MG63 (cell line): ENCODE measurements around the gene RXYLT1. TPM values are rescaled to one million over a fixed set of nuclear protein-coding genes. Genes with fewer than 3 reads are reported as not detected.

Experiments used
- DNase-seq: peaks from one replicate; pipeline ENCODE4 v3.0.0-alpha.2; 2020
- H3K27me3 ChIP-seq: fragments of 250-450 bp; sonication (Bioruptor Pico); 2 replicates; pipeline ENCODE4 v1.5.1; 2020; ENCODE audit warnings: mild to moderate bottlenecking, moderate library complexity
- H3K36me3 ChIP-seq: fragments of 250-450 bp; sonication (Bioruptor Pico); 2 replicates; pipeline ENCODE4 v1.5.1; 2020; ENCODE audit warnings: mild to moderate bottlenecking, moderate library complexity
- H3K4me3 ChIP-seq: fragments of 250-450 bp; sonication (Bioruptor Pico); 2 replicates; pipeline ENCODE4 v1.5.1; 2020; ENCODE audit warnings: mild to moderate bottlenecking, moderate library complexity
- H3K9me3 ChIP-seq: fragments of 250-450 bp; sonication (Bioruptor Pico); 2 replicates; pipeline ENCODE4 v1.5.1; 2020; ENCODE audit warnings: mild to moderate bottlenecking, moderate library complexity
- total RNA-seq: library from RNA; depleted of rRNA; stranded (reverse); fragments of >200 nt; shearing (Covaris generic); gene quantifications from 2 replicates; pipeline ENCODE4 v1.2.3, GENCODE V29; 2014; ENCODE audit warnings: low replicate concordance

Gene RXYLT1
- total RNA-seq, 1 experiment from 2014 or later, result 25.5 TPM

DNA sequence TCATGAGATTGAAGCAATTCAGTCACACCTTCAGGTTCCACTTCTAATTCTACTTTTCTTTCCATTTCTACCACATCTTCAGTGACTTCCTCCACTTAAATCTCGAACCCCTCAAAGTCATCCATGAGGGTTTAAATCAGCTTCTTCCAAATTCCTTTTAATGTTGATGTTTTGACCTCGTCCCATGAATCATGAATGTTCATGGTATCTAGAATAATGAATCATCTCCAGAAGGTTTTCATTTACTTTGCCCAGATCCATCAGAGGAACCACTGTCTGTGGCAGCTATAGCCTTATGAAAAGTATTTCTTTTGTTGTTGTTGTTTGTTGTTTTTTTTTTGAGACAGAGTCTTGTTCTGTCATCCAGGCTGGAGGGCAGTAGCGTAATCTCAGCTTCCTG is 7.6 kb downstream of the RXYLT1 start:
- H3K4me3 ChIP-seq, result no peak overlapping the region
- no peaks in the 10 kb centered on the region for H3K27me3 ChIP-seq
- peaks cover 38% of the 10 kb centered on the region for H3K36me3 ChIP-seq
- no peaks in the 10 kb centered on the region for H3K9me3 ChIP-seq
- no peak for DNase-seq

DNA sequence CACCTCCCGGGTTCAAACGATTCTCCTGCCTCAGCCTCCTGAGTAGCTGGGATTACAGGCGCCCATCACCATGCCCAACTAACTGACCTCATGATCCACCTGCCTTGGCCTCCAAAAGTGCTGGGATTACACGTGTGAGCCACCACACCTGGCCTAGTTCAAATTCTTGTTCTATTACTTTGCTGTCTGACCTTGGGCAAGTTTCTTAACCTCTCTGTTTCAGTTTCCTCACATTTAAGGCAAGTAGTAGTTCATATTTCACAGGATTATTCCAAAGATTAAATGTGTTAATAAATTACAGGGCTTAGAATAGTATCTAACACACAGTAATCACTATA is 10.9 kb downstream of the RXYLT1 start:
- peaks cover 25% of the 10 kb centered on the region for H3K36me3 ChIP-seq
- H3K4me3 ChIP-seq, result no peak overlapping the region
- H3K9me3 ChIP-seq, result no peaks in the 10 kb centered on the region
- DNase-seq, result no peak
- H3K27me3 ChIP-seq, result no peaks in the 10 kb centered on the region

DNA sequence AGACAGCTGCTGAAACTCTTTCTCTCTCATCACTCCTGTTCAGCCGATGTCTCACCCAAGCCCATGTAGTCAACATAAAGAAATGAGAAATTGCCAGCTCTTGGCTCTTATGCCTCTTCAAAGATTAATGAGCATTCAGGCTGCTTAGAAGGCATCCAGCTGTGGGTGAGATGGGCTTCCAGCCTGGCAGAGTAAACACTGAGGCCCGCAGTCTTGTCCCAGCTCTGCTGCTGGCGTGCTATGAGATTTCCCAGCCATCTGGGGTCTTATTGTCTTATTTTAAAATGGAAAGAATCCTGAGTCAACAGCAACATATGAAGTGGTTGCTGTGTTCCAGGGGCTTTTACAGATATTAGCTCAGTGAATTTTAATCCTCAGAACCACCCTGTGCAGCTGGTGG is 12.6 kb downstream of the RXYLT1 start:
- Histone ChIP-seq H3K4me3 (no peak overlapping the region), H3K9me3 (no peaks in the 10 kb centered on the region), H3K36me3 (peaks cover 16% of the 10 kb centered on the region), H3K27me3 (no peaks in the 10 kb centered on the region)
- no peak for DNase-seq

DNA sequence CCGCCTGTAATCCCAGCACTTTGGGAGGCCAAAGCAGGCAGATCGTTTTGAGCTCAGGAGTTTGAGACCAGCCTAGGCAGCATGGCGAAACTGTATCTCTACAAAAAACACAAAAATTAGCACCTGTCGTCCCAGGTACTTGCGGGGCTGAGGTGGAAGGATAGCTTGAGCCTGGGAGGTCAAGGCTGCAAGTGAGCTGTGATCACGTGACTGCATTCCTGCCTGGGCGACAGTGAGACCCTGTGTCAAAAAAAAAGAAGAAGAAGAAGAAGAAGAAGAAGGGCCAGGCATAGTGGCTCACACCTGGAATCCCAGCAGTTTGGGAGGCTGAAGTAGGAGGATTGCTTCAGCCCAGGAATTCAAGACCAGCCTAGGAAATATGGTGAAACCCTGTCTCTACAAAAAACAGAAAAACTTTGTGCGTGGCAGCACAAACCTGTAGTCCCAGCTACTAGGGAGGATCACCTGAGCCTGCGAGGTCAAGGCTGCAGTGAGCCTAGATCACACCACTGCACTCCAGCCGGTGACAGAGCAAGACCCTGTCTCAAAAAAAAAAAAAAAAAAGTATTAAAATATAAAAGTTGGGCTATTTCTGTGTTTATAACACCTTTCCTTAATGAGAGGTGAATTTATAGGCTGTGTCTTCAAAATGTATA is 15.5 kb downstream of the RXYLT1 start:
- no peak for DNase-seq
- no peaks in the 10 kb centered on the region for H3K9me3 ChIP-seq
- H3K36me3 ChIP-seq, result peaks cover 4% of the 10 kb centered on the region; the same call in 1 of the 2 replicates
- no peak overlapping the region for H3K4me3 ChIP-seq
- H3K27me3 ChIP-seq, result no peaks in the 10 kb centered on the region

DNA sequence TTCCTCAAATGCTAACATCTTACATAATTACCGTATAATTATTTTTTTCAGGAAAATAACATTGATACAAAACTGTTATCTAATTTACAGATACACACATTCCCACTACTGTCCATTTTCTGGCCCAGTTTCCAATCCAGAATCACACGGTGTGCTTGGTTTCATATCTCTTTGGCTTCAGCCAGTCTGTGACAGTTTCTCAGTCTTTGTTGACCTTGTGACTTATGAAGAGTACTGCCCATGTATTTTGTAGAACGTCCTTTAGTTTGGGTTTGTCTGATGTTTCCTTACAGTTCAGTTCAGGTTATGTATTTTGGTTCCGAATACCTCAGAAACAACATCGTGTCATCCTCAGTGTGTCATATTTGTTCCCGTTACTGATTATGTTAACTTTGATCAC is 16.2 kb downstream of the RXYLT1 start:
- Histone ChIP-seq H3K36me3 (peaks cover 3% of the 10 kb centered on the region; the same call in 1 of the 2 replicates), H3K27me3 (no peaks in the 10 kb centered on the region), H3K9me3 (no peaks in the 10 kb centered on the region), H3K4me3 (no peak overlapping the region)
- no peak for DNase-seq

DNA sequence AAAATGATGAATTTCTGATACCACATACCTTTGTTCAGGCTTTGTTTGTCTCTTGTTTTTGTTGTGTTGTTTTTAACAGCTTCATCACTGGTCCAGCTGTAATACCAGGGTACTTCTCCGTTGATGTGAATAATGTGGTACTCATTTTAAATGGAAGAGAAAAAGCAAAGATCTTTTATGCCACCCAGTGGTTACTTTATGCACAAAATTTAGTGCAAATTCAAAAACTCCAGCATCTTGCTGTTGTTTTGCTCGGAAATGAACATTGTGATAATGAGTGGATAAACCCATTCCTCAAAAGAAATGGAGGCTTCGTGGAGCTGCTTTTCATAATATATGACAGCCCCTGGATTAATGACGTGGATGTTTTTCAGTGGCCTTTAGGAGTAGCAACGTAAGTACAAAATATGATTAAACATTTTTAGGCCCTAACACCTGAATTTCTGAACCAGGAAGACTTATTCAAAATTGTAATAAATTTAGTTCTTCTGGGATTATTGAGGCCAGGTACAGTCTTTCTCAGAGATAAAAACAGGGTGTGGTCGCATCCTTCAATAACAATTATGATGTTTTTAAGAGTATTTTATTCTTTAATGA is 22.4 kb downstream of the RXYLT1 start:
- no peaks in the 10 kb centered on the region for H3K27me3 ChIP-seq
- H3K9me3 ChIP-seq, result no peaks in the 10 kb centered on the region
- peaks cover 15% of the 10 kb centered on the region for H3K36me3 ChIP-seq
- H3K4me3 ChIP-seq, result no peak overlapping the region
- DNase-seq, result no peak

DNA sequence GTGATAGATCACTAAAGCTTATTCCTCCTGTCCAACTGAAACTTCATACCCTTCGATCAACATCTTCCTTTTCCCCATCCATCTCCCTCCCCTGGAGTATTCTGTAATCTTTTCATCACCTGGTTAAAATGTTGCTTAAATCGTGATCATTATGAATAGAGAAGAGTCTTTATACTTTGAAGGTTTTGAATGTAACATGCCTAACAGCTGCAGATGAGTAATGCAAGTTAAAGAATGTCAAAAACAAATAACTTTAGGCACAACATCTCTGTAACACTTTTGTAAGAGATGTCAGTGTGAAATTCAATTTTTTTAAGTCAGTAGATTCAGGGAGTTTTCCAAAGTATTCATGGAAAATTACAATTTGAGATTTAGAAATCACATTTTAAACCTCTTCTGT is 25.0 kb downstream of the RXYLT1 start:
- DNase-seq, result no peak
- H3K27me3 ChIP-seq, result no peaks in the 10 kb centered on the region
- no peak overlapping the region for H3K4me3 ChIP-seq
- H3K36me3 ChIP-seq, result peaks cover 15% of the 10 kb centered on the region
- H3K9me3 ChIP-seq, result no peaks in the 10 kb centered on the region

DNA sequence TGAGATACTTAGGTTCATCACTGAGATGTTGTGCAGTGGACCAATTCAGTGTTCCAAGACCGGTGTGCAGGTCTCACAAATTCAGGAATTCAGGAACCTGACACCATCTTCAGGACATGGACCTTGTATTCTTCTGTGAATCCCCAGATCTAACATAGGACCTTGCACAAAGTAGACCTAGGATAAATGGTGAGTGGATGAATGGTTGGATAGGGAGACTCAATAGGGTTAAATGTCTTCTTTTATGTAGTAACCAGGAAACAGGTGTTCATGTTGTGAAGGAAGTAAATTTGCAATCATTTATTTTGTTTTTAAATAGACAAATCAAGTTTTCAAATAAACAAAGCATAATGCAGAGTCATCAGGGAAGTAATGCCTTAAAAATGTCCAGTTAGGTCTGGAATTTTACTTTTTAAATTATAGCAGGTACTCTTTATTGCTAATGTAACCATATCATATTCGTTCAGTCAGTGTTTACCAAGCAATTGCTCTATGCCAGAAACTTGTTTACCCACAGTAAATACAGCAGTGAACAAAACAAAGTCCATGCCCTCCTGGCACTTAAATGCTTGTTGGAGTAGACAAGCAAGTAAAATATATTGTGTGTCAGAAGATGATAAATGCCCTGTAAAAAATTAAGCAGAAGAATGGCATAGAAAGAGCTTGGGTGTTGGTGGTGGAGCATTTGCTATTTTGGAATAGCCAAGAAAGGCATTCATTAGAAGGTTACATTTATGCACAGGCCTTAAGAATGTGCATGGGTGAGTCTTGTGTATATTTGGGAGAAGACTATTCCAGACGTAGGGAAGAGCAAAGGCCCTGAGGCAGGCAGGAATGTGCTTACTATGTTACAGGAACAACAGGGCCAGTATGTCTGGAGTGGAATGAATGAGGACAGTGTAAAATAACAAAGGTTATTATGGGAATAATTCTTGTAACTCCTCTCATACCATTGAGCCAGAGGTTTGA is 26.3 kb downstream of the RXYLT1 start:
- DNase-seq, result no peak
- Histone ChIP-seq H3K9me3 (no peaks in the 10 kb centered on the region), H3K27me3 (no peaks in the 10 kb centered on the region), H3K36me3 (peaks cover 15% of the 10 kb centered on the region), H3K4me3 (no peak overlapping the region)

DNA sequence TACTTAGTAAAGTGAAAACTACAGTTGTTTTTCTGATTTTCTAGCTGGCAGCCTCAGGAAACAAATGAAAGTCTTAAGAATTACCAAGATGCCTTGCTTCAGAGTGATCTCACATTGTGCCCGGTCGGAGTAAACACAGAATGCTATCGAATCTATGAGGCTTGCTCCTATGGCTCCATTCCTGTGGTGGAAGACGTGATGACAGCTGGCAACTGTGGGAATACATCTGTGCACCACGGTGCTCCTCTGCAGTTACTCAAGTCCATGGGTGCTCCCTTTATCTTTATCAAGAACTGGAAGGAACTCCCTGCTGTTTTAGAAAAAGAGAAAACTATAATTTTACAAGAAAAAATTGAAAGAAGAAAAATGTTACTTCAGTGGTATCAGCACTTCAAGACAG is 28.9 kb downstream of the RXYLT1 start:
- H3K9me3 ChIP-seq, result no peaks in the 10 kb centered on the region
- H3K4me3 ChIP-seq, result no peak overlapping the region
- no peaks in the 10 kb centered on the region for H3K27me3 ChIP-seq
- DNase-seq, result no peak
- peaks cover 15% of the 10 kb centered on the region for H3K36me3 ChIP-seq

DNA sequence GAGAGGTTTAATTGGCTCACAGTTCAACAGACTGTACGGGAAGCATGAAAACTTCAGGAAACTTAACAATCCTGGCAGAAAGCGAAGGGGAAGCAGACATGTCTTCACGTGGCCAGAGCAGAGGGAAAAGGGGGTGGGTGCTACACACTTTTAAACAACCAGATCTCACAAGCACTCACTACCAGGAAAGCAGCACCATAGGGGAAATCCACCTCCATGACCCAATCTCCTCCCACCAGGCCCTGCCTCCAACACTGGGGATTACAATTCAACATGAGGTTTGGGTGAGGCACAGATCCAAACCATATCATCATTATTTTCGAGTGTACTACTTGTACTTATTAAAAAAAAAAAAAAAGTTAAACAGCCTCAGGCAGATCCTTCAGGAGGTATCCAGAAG is 29.9 kb downstream of the RXYLT1 start:
- DNase-seq, result no peak
- Histone ChIP-seq H3K4me3 (no peak overlapping the region), H3K9me3 (no peaks in the 10 kb centered on the region), H3K27me3 (no peaks in the 10 kb centered on the region), H3K36me3 (peaks cover 15% of the 10 kb centered on the region)

DNA sequence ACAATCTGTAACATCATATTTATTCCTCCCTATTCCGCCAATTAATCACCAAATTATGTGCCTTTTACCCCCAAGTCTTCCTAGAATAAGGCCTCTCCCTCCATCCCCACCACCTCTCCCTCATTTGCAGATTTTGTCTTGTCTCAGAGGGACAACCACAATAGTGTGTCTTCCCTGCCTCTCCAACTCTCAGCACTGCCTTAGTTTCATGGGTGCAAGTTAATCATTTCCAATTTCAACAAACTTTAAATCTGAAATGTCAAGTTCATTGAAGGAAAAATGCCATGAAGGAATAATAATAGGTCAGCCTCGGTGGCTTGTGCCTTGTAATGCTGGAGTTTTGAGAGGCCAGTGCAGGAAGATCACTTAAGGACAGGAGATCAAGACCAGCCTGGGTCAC is 31.6 kb downstream of the RXYLT1 start:
- DNase-seq, result no peak
- no peaks in the 10 kb centered on the region for H3K27me3 ChIP-seq
- peaks cover 4% of the 10 kb centered on the region; the same call in 1 of the 2 replicates for H3K36me3 ChIP-seq
- no peaks in the 10 kb centered on the region for H3K9me3 ChIP-seq
- no peak overlapping the region for H3K4me3 ChIP-seq

DNA sequence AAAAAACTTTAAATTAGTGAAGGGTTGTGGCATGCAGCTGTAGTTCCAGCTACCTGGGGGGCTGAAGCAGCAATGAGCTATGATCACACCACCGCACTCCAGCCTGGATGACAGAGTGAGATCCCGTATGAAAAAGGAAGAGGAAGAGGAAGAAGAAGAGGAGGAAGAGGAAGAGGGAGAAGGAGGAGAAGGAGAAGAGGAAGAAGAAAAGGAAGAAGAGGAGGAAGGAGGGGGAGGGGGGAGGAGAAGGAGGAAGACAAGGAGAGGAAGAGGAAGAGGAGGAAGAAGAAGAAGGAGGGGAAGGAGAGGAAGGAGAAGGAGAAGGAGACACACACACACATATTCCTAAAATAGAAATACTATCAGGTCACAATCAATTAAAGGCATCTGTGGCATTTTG is 32.0 kb downstream of the RXYLT1 start:
- no peaks in the 10 kb centered on the region for H3K27me3 ChIP-seq
- peaks cover under 1% of the 10 kb centered on the region; the same call in 1 of the 2 replicates for H3K36me3 ChIP-seq
- no peak overlapping the region for H3K4me3 ChIP-seq
- no peak for DNase-seq
- no peaks in the 10 kb centered on the region for H3K9me3 ChIP-seq

DNA sequence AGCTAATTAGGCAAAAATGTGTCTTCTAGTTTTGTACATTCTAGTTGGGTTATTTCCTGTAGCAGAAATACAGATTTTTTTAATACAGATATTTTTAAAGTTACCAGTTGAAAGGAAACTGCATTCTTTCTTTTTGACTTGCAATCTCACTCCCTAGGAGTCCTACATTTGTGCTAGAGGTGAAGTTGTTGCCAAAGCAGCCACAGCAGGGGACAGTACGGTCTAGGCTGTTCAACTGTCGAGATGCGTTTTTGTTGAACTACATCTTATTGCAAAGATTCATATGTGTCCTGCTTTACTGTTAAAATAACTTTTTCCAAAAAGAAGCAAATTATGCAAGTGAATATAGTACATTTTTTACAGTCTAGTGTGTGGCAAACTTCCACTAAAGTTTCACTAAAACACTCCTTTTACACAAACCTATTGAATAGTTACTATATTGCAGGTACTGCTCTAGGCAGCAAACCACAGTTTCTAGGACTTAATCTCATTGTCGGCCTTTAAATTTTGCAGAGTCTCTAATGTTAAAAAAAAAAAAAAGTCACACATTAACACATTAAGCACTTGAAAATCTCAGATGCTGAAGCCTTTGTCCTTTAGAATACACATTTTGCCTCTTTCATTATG is 34.5 kb downstream of the RXYLT1 start:
- no peak for DNase-seq
- Histone ChIP-seq H3K9me3 (peaks cover 4% of the 10 kb centered on the region; the same call in 1 of the 2 replicates), H3K27me3 (no peaks in the 10 kb centered on the region), H3K36me3 (no peaks in the 10 kb centered on the region; the same call in 1 of the 2 replicates), H3K4me3 (no peak overlapping the region)

DNA sequence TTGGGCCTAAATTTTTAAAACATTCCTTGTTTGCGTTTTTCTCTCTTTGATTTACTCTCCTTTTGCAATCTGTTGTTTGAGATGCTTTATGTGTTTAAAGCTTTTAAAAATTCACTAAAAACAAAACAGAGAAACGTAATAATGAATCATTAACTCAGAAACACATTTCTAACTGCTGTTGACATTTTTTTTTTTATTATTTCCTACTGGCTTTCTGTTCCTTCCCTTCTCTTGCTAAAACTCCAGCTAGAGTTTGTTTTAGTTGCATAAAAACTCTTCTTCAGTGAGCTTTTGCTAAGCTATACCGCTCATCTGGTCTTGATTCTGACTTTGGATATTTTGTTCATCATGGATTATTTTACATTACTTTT is 35.8 kb downstream of the RXYLT1 start:
- Histone ChIP-seq H3K36me3 (no peaks in the 10 kb centered on the region), H3K9me3 (peaks cover 15% of the 10 kb centered on the region), H3K4me3 (no peak overlapping the region), H3K27me3 (no peaks in the 10 kb centered on the region)
- no peak for DNase-seq

DNA sequence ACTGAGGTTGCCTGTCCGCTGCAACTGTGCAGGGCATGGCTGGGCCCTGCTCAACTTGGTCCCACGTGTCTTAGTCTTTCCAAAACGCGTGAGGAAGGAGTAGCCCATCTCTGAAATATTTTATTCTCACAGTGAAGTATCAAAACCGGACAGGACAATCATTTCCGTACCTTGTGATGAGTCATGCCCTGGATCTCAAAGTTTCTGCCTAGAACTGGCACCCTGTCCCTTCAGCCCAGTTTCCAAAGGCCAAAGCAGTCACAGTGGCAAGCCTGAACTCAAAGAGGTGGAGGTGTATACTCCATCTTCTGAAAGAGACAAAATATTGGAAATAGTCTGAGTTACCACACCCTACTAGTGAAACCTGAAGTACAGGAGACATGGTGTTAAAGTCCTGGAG is 36.3 kb downstream of the RXYLT1 start:
- Histone ChIP-seq H3K9me3 (peaks cover 16% of the 10 kb centered on the region), H3K27me3 (no peaks in the 10 kb centered on the region), H3K36me3 (no peaks in the 10 kb centered on the region), H3K4me3 (no peak overlapping the region)
- DNase-seq, result no peak

DNA sequence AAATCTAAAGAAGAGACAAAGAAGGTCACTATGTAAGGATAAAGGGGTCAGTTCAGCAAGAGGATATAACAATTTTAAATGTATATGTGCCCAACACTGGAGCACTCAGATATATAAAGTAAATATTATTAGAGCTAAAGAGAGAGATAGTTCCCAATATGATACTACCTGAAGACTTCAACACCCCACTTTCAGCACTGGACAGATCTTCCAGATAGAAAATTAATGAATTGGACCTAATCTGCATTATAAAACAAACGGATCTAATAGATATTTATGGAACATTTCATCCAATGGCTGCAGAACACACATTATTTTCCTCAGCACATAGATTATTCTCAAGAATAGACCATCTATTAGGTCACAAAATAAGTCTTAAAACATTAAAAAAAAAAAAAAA is 40.7 kb downstream of the RXYLT1 start:
- no peaks in the 10 kb centered on the region for H3K36me3 ChIP-seq
- no peak for DNase-seq
- peaks cover 16% of the 10 kb centered on the region for H3K9me3 ChIP-seq
- no peak overlapping the region for H3K4me3 ChIP-seq
- no peaks in the 10 kb centered on the region for H3K27me3 ChIP-seq

DNA sequence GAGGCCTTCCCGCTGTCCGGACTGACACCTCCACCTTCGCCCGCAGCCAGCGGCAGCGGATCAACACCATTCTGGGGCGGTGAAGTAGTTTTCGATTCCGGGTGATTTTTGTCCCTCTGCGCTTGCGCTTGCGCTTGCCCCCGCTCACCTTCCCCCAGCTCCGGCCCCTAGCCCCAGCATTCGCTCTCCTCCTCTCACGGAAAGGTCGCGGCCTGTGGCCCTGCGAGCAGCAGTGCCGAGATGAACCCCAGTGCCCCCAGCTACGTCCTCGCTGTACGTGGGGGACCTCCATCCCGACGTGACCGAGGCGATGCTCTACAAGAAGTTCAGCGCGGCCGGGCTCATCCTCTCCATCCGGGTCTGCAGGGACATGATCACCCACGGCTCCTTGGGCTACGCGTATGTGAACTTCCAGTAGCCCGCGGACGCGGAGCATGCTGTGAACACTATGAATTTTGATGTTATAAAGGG is 42.1 kb downstream of the RXYLT1 start:
- H3K36me3 ChIP-seq, result no peaks in the 10 kb centered on the region
- DNase-seq, result no peak

More for the DNA sequence above, 42.1 kb downstream of the RXYLT1 start:
- Histone ChIP-seq H3K27me3 (no peaks in the 10 kb centered on the region), H3K9me3 (peaks cover 16% of the 10 kb centered on the region), H3K4me3 (no peak overlapping the region)
